ENCODE data around the gene STX3.

GRCh38 chr11:59804061-59804460, 48.9 kb downstream of the STX3 start:
- TF ChIP-seq NR3C1 (IDR thresholded peaks at IDR 0.05) (no peak), PHF8 (IDR thresholded peaks at IDR 0.05; ENCODE audit: borderline replicate concordance, low read depth) (no peak)

All from A549 (cell line).